ENCODE data around the gene NABP2.

The NABP2 gene

DNA sequence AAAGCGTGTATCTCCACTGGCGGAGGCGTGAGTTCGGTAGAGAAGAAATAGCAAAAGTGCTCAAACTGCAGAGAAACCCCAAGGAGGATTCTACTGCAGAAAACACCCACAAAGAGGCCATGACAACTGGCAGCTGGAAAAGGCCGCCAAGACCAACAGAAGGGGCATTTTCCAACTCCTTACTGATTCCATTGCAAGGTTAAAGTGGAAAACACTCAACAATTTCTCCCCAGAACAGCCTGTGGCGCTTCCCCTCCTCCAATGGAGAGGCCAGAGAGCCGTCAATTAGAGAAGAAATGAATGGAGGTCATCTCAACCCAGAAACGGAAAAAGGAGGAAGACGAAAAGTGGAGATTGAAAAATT lies 34.7 kb downstream of the NABP2 start:
- TF ChIP-seq ZNF70 (CRISPR knock-in tag; IDR thresholded peaks at IDR 0.05) = no peak
- TF ChIP-seq, protein P1, sequence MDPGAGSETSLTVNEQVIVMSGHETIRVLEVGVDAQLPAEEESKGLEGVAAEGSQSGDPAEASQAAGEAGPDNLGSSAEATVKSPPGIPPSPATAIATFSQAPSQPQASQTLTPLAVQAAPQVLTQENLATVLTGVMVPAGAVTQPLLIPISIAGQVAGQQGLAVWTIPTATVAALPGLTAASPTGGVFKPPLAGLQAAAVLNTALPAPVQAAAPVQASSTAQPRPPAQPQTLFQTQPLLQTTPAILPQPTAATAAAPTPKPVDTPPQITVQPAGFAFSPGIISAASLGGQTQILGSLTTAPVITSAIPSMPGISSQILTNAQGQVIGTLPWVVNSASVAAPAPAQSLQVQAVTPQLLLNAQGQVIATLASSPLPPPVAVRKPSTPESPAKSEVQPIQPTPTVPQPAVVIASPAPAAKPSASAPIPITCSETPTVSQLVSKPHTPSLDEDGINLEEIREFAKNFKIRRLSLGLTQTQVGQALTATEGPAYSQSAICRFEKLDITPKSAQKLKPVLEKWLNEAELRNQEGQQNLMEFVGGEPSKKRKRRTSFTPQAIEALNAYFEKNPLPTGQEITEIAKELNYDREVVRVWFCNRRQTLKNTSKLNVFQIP (CRISPR knock-in tag; IDR thresholded peaks at IDR 0.05; ENCODE audit: borderline replicate concordance, low read depth) = no peak
- no peak; the same call in 1 of the 3 replicates for ATAC-seq

DNA sequence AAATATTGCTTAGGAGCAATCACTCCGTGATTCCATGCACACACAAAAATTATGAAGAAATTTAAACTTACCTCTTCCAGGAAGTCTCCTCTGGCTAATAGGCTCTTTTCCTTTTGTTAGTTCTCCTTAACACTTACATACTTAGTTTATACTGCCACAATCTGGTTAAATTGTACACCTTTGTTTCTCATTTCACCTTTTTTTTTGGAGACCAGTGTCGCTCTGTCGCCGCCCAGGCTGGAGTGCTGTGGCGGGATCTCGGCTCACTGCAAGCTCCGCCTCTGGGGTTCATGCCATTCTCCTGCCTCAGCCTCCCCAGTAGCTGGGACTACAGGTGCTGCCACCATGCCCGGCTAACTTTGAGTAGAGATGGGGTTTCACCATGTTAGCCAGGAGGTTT lies 36.2 kb downstream of the NABP2 start:
- no peak for TF ChIP-seq CSDC2 (CRISPR knock-in tag; IDR thresholded peaks at IDR 0.05)
- TF ChIP-seq ZFP30 (CRISPR knock-in tag; IDR thresholded peaks at IDR 0.05) = no peak
- TF ChIP-seq, protein P2, sequence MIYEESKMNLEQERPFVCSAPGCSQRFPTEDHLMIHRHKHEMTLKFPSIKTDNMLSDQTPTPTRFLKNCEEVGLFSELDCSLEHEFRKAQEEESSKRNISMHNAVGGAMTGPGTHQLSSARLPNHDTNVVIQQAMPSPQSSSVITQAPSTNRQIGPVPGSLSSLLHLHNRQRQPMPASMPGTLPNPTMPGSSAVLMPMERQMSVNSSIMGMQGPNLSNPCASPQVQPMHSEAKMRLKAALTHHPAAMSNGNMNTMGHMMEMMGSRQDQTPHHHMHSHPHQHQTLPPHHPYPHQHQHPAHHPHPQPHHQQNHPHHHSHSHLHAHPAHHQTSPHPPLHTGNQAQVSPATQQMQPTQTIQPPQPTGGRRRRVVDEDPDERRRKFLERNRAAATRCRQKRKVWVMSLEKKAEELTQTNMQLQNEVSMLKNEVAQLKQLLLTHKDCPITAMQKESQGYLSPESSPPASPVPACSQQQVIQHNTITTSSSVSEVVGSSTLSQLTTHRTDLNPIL (CRISPR knock-in tag; IDR thresholded peaks at IDR 0.05; ENCODE audit: low read depth) = no peak
- TF ChIP-seq OSR1 (CRISPR knock-in tag; IDR thresholded peaks at IDR 0.05) = no peak
- no peak for TF ChIP-seq GLIS3 (CRISPR knock-in tag; IDR thresholded peaks at IDR 0.05)
- no peak for TF ChIP-seq ISL1 (CRISPR knock-in tag; IDR thresholded peaks at IDR 0.05)
- TF ChIP-seq ZFP3 (CRISPR knock-in tag; IDR thresholded peaks at IDR 0.05) = no peak
- TF ChIP-seq, protein P1 (CRISPR knock-in tag; IDR thresholded peaks at IDR 0.05; ENCODE audit: borderline replicate concordance, low read depth) = no peak
- TF ChIP-seq TOX (CRISPR knock-in tag; IDR thresholded peaks at IDR 0.05; ENCODE audit: borderline replicate concordance) = no peak
- TF ChIP-seq BACH2 (CRISPR knock-in tag; IDR thresholded peaks at IDR 0.05; ENCODE audit: borderline replicate concordance) = no peak
- no peak for TF ChIP-seq RARB (CRISPR knock-in tag; IDR thresholded peaks at IDR 0.05)
- no peak for TF ChIP-seq TCF4 (CRISPR knock-in tag; IDR thresholded peaks at IDR 0.05; ENCODE audit: borderline replicate concordance)
- TF ChIP-seq ZC3H10 (CRISPR knock-in tag; IDR thresholded peaks at IDR 0.05) = no peak
- no peak for TF ChIP-seq ZNF70 (CRISPR knock-in tag; IDR thresholded peaks at IDR 0.05)
- TF ChIP-seq ARNTL (CRISPR knock-in tag; IDR thresholded peaks at IDR 0.05; ENCODE audit: borderline replicate concordance, low read depth) = no peak
- TF ChIP-seq, protein P3, sequence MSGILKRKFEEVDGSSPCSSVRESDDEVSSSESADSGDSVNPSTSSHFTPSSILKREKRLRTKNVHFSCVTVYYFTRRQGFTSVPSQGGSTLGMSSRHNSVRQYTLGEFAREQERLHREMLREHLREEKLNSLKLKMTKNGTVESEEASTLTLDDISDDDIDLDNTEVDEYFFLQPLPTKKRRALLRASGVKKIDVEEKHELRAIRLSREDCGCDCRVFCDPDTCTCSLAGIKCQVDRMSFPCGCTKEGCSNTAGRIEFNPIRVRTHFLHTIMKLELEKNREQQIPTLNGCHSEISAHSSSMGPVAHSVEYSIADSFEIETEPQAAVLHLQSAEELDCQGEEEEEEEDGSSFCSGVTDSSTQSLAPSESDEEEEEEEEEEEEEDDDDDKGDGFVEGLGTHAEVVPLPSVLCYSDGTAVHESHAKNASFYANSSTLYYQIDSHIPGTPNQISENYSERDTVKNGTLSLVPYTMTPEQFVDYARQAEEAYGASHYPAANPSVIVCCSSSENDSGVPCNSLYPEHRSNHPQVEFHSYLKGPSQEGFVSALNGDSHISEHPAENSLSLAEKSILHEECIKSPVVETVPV (CRISPR knock-in tag; IDR thresholded peaks at IDR 0.05) = no peak
- TF ChIP-seq, protein P4, sequence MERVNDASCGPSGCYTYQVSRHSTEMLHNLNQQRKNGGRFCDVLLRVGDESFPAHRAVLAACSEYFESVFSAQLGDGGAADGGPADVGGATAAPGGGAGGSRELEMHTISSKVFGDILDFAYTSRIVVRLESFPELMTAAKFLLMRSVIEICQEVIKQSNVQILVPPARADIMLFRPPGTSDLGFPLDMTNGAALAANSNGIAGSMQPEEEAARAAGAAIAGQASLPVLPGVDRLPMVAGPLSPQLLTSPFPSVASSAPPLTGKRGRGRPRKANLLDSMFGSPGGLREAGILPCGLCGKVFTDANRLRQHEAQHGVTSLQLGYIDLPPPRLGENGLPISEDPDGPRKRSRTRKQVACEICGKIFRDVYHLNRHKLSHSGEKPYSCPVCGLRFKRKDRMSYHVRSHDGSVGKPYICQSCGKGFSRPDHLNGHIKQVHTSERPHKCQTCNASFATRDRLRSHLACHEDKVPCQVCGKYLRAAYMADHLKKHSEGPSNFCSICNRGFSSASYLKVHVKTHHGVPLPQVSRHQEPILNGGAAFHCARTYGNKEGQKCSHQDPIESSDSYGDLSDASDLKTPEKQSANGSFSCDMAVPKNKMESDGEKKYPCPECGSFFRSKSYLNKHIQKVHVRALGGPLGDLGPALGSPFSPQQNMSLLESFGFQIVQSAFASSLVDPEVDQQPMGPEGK (CRISPR knock-in tag; IDR thresholded peaks at IDR 0.05; ENCODE audit: borderline replicate concordance) = no peak
- TF ChIP-seq PPARA (CRISPR knock-in tag; IDR thresholded peaks at IDR 0.05; ENCODE audit: borderline replicate concordance) = no peak
- ATAC-seq = no peak

DNA sequence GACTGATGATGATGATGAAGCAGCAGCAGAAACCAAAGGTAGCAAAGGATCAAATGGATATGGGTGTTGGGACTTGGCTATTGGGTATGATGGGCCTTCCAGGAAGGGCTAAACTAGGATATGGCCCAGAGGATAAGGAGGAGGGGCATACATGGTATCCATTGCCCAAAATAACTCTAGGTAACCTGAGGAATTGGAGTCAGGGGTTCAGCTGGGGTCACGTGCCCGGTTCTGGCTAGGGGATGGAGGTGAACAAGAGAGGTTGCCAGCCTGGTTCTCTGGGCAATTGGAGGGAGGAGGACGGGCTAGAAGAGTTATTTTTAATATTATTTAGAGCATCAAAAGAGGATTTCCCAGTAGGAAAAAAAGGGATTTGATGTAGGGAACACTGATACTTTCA lies 36.8 kb downstream of the NABP2 start:
- ATAC-seq = no peak
- TF ChIP-seq TOX (CRISPR knock-in tag; IDR thresholded peaks at IDR 0.05; ENCODE audit: borderline replicate concordance) (no peak), GLIS3 (CRISPR knock-in tag; IDR thresholded peaks at IDR 0.05) (no peak), OSR1 (CRISPR knock-in tag; IDR thresholded peaks at IDR 0.05) (no peak), ISL1 (CRISPR knock-in tag; IDR thresholded peaks at IDR 0.05) (no peak), ZNF8 (CRISPR knock-in tag; IDR thresholded peaks at IDR 0.05) (no peak), RARB (CRISPR knock-in tag; IDR thresholded peaks at IDR 0.05) (no peak), ZFP30 (CRISPR knock-in tag; IDR thresholded peaks at IDR 0.05) (no peak), BACH2 (CRISPR knock-in tag; IDR thresholded peaks at IDR 0.05; ENCODE audit: borderline replicate concordance) (no peak), ZFP3 (CRISPR knock-in tag; IDR thresholded peaks at IDR 0.05) (no peak), ZNF565 (CRISPR knock-in tag; conservative IDR thresholded peaks at IDR 0.05; ENCODE audit: low read depth) (no peak), ZNF70 (CRISPR knock-in tag; IDR thresholded peaks at IDR 0.05) (no peak), ZC3H10 (CRISPR knock-in tag; IDR thresholded peaks at IDR 0.05) (no peak), PPARA (CRISPR knock-in tag; IDR thresholded peaks at IDR 0.05; ENCODE audit: borderline replicate concordance) (no peak)
- TF ChIP-seq, protein P4 (CRISPR knock-in tag; IDR thresholded peaks at IDR 0.05; ENCODE audit: borderline replicate concordance) = no peak
- TF ChIP-seq, protein P1 (CRISPR knock-in tag; IDR thresholded peaks at IDR 0.05; ENCODE audit: borderline replicate concordance, low read depth) = no peak
